NCI-H128 (cell line): ENCODE results near the gene SOS1.
A peak's percentile ranks its signal among the peaks of the same experiment; 100 is the strongest.
"Not testable (repeated sequence)": the region's sequence is repeated elsewhere in the genome, so short reads cannot be mapped to it uniquely, and the experiment has no call there.

Experiments
- DNase-seq: peaks from one replicate; lab custom pipeline; 2025; ENCODE audit not compliant: unreplicated experiment; lab: John Stamatoyannopoulos, UW

Gene SOS1

DNA sequence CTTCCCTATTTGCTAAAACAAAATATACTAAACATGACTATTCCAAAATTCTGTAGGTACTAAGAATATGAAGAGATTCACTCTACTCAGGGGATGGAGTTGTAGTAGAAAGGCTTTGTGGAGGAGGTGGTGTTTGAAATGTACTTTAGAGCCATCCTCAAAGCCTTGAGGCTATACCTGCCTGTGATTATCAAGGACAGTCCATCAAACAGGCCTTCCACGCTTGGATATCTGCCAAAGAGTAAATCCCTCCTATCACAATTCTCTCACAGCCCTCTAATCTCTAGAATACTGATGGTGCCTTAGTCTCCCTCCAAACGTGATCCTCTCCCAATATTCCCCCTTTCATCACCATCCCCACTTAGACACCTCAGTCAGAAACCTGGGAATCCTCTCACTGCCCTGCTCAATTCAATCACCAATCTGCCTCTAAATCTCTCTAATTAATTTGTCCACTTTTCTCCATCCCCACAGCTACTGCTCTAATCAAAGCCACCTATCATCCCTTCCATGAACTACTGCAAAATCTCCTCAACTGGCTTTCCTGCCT is 13.1 kb downstream of the SOS1 start:
- DNase-seq = no peak

- DNase-seq = no peak
These were observed 13.7 kb downstream of the SOS1 start for GRCh38 chr2:39107156-39107555.

- DNase-seq = no peak
These were observed 20.8 kb downstream of the SOS1 start for GRCh38 chr2:39099870-39100728.

DNA sequence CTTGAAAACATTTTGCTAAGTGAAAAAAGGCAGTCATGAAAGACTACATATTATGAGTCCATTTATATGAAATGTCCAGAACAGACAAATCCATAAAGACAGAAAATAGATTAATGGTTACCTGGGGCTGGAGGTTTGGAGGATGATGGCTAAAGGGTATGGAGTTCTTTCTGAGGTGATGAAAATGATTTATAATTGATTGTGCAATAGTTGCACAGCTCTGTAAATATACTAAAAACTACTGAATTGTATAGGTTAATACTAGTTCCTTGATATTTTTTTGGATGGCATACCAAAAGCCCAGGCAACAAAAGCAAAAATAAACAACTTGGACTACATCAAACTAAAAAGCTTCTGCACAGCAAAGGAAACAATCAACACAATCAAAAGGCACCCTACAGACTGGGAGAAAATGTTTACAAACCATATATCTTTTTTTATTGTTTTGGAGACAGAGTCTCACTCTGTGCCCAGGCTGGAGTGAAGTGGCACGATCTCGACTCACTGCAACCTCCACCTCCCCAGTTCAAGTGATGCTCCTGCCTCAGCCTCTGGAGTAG is 21.5 kb downstream of the SOS1 start:
- no peak for DNase-seq

DNA sequence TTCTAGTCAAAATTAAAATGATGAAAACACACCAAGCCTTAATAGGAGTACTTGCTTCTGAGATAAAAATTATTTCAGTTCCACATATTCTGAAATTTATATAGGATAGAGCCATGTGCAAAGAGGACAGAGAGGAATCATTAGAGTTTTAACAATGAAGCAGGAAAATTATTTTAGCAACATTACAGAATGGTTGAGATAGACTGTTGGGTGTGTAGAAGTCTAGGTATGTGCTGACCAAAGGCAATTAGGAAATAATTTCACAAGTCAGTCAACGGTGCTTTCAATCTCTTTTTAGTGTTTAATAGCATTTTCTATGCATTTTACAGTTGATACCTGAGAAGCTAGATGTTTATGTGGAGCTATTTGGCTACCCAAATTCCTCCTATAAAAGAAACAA is 25.2 kb downstream of the SOS1 start:
- no peak for DNase-seq

DNA sequence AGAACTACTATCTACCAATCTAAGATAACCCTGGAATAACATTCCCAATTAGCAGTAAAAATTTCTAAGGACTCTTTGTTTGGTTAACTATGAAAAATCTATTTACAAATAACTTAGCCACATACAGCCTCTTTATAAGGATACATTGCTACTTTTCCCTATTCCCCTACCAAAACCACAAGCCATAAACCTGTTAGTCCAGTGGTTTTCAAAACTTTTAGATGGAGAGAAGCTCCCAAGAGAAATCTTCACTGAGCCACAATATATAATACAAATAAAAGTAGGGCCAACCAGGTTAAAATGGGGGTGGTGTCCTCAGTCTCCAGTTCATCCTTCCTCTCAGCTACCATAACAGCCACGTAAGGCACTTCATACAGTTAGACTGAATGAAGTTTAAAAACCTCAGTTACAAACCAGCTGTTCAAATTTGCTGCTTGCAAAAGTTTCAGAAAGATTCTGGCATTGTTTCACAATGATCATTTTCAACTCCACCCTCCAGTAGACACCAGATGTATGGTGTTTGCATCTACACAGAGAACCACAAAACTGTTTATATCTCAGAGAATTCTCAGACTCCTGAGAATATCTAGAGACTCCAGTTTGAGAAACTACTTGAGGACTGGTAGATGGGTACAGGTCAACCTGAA is 26.0 kb downstream of the SOS1 start:
- no peak for DNase-seq

- no peak for DNase-seq
These were observed 27.5 kb downstream of the SOS1 start for GRCh38 chr2:39093218-39093898.

GRCh38 chr2:39091543-39091942 is 29.3 kb downstream of the SOS1 start:
- DNase-seq = no peak

- DNase-seq = no peak
These were observed 29.8 kb downstream of the SOS1 start for GRCh38 chr2:39091063-39091462.

DNA sequence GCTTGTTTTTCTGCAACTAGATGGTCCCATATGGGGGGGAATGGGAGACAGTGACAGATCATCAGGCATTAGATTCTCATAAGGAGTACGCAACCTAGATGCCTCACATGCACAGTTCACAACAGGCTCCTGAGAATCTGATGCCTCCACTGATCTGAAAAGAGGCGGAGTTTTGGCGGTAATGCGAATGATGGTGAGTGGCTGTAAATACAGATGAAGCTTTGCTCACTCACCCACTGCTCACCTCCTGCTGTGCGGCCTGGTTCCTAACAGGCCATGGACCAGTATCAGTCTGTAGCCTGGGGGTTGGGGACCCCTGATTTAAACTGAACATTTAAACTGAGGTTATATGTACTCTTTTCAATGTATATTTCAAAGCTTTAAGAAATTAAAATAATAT is 40.7 kb downstream of the SOS1 start:
- DNase-seq = no peak

GRCh38 chr2:39069890-39070465 is 50.9 kb downstream of the SOS1 start:
- no peak for DNase-seq

DNA sequence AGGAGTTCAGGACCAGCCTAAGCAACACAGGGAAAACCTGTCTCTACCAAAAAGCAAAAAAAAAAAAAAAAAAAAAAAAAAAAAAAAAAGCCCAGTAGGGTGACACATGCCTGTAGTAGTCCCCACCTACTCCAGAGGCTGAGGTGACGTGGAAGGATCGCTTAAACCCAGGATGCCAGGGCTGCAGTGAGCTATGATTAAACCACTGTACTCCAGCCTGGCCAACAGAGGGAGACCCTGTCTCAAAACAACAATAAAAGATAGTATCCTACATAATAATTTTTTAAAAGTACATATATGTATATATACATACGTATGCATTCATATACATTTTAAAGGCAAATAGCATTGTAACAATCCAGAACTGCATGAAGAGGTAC is 51.7 kb downstream of the SOS1 start:
- no peak for DNase-seq

DNA sequence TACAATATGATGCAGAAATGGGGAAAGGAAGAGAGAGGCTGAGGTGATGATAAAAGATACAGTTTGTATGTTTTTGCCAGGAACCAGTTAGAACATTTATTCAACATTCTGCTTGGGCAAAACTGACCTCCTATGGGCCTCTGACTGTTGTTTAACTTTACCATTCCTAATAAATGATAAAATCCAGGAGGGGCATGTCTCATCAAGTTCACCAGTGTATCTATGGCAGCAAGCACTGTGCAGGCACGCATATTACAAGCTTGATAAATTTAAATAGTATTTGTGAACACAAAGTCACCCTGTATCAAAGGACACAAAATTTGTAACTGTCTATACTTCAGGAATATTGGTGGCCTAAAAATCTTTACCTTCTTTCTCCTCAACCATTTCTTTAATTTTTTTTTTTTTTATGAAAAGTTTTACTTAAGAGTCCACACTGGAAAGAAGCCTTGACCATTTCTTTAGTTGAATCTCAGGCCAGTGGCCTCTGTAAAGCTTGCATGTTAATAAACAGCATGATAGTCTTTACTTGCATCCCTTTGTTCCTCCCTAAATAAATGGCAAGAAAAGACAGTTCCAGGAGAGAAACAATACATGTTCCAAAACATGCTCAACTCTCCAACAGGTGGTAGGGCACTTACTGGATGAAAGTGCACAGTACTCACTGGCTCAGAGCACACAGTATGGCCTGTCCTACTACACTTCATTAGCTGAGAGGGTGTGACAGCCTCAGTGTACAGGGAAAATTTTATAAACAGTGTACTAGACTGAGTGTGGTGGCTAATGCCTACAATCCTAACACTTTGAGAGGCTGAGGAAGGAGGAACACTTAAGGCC is 52.3 kb downstream of the SOS1 start:
- no peak for DNase-seq

- no peak for DNase-seq
These were observed 55.2 kb downstream of the SOS1 start for GRCh38 chr2:39065616-39066015.

GRCh38 chr2:39062320-39062719 is 58.5 kb downstream of the SOS1 start:
- DNase-seq = no peak

- DNase-seq = no peak
These were observed 59.6 kb downstream of the SOS1 start for GRCh38 chr2:39061280-39061679.

GRCh38 chr2:39059366-39059952 is 61.4 kb downstream of the SOS1 start:
- peak; percentile 15 for DNase-seq

GRCh38 chr2:39058101-39058500 is 62.8 kb downstream of the SOS1 start:
- no peak for DNase-seq

DNA sequence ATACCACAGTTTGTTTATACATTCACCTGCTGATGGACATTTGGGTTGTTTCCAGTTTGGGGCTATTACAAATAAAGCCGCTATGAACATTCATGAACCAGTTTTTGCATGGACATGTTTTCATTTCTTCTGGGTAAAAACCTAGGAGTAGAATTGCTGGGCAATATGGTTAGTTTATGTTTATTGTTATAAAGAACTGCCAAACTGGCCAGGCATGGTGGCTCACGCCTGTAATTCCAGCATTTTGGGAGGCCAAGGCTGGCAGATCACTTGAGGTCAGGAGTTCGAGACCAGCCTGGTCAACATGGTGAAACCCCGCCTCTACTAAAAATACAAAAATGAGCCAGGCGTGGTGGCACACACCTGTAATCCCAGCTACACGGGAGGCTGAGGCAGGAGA is 68.2 kb downstream of the SOS1 start:
- DNase-seq = not testable (repeated sequence)

GRCh38 chr2:39050109-39050508 is 70.7 kb downstream of the SOS1 start:
- DNase-seq = no peak
